Stimulated activated CD4-positive, alpha-beta T cell treated with anti-CD3 and anti-CD28 coated beads, Interleukin-2, amount 100 ng/mL, for 4 hours (primary cell): Measurements from ENCODE around the gene ENGASE.

Experiments used
- DNase-seq: peaks from one replicate; pipeline ENCODE4 v3.0.0-alpha.2; 2020; ENCODE audit warnings: low read depth

Gene ENGASE

DNA sequence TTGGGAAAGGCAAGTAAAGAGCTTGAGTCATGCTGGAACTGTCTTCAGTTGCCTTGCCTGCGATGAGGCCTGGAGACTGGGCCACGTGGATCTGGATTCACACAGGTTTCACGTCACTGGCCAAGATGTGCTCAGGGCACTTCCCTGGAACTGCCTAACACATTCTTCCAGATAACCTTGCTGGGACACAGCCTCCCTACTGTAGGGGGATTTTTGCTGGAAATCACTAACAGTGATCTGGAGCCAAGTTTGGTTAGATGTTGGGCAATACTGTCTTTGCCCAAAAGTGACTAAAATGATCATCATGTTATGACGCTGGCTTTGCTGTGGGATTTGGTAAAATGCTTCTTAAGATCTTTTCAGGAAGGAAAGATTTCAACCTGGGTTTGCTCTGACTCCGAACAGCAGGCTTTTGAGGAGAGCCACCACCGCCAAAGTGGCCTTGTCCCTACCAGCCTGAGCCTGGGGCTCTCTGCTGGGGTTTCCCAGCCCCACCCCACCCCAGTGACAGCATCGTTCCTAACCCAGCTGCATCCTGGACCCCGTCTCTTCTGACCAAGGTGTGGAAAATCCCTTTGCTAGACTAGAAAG lies 36.0 kb upstream of the ENGASE start:
- no peak for DNase-seq

DNA sequence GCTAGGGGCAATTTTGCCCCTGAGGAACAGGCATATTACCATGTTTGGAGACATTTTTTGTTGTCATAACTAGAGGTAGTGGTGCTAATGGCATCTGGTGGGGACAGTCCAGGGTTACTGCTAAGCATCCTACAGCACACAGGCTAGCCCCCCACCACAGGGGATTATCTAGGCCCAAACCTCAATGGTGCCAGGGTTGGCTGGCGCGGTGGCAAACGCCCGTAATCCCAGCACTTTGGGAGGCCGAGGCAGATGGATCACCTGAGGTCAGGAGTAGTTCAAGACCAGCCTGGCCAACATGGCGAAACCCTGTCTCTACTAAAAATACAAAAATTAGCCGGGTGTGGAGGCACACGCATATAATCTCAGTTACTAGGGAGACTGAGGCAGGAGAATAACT lies 35.5 kb upstream of the ENGASE start:
- no peak for DNase-seq

DNA sequence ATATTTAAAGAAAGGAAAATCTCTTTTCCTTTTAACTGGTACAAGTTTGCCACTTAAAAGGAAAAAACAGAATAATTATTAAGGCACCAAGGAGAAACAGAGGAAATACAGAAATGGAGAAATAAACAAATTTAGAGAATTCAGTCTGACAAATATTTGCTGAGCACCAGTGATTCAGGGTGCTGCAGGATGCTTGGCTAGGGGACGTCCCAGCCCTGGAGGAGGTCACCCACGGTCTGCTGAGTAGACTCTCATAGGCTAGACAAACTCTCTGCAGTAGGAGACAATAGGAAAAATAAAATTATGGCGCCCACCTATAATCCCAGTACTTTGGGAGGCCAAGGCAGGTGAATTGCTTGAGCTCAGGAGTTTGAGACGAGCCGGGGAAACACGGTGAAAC lies 34.7 kb upstream of the ENGASE start:
- DNase-seq = no peak

DNA sequence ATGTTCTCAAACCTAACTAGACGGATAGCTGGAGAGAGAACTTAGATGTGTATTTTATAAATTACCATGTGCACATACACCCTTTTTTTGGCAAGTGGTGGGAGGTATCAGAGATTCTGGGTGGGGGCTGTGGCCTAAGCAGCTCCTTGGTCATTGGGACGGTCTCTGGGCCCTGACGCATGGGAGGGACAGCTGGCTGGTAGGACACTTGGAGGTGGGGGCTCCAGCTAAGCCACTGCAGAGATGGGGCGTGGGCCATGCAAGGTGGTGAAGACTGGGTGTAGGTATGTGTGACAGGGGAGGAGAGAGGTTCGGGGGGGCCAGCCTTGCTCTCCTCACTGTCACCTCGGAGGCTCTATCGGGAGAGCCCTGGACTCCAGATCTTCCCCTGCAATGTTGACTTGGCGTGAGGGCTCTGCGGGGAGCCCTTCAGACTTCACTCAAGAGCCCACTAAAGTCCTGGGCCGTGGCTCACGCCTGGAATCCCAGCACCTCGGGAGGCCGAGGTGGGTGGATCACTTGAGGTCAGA lies 33.5 kb upstream of the ENGASE start:
- DNase-seq = no peak

DNA sequence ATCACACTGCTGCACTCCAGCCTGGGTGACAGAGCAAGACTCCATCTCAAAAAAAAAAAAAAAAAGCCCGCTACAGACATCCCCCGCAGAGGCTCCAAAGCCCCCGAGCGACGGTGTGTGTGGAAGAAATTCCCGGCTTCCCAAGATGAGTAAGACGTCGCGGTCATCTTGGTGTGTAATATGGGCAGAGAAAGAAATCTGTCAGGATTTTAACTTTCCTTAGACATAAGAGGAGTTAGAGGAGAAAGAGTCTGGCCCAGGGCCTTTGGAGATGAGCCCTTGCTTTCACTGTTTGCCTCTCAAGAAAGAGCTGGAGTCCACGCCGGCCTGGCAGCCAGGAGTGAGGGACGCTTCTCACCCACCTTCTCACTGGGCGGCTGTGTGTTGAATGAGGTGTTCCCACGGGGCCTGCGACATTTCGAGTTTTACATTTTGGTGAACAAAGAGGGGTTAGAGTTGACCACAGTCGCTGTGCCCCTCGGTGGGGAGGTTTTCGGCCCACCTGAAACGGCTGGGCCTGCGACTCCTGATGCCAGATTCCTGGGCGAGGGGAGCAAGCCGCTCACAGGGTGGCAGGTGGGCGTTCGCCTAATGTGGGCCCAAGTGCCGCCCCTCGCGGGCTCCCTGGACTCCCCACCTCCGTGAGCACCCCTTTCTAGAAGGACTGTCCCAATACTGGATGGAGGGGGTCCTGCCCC lies 32.8 kb upstream of the ENGASE start:
- DNase-seq = no peak

DNA sequence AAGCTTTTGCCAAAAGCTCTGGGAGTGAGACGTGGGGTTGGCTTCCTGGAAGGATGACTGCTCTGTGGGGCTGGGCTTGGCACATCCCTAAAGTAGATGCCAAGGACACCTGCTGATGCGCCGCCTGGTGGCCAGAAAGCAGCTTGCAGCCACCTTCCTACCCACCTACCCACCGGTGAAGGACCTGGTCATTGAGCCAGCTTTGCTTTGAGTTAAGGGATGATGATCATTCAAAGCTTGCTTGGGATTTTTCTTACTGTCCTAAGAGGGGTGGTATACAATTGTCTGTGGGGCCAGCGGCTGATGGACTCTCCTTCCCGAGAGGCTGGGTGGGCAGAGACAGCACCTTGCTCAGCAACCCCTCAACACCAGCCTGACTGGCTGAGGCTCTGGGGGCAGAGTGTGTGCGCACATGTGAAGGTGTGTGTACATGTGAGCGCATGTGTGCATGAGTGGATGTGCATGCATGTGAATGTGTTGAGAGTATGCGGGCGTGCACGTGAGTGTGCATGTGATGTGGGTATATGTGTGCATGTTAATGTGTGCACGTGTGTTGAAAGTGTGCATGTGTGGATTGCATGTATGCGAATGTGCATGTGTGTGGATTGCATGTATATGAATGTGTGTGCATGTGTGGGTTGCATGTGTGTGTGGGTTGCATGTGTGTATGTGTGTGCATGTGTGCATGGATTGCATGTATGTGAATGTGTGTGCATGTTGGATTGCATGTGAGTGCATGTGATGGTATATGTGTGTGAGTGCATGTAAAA lies 32.0 kb upstream of the ENGASE start:
- peak; percentile 47 for DNase-seq

DNA sequence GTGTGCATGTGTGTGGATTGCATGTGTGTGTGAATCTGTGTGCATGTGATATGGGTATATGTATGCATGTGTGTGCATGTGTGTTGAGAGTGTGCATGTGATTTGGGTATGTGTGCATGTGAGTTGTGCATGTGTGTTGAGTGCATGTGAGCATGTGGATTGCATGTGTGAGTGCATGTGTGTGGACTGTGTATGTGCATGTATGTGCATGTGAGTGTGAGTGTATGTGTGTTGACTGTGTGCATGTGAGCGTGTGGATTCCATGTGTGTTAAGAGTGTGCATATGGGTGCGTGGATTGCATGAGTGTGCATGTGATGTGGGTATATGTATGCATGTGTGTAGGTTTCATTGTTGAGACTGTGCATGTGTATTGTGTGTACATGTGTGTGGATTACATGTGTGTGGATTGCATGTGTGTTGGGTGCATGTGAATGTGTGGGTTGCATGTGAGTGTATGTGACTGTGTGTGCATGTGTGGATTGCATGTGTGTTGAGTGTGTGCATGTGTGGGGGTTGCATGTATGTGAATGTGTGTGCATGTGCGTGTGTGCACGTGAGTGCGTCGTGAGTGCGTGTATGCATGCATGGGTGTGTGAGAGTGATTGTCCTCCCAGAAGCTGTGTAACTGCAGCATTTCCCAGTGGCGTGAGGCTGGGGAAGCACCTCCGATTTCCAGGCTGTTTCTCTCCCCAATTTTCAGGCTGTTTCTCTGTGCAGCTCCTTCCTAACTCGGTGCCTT lies 31.3 kb upstream of the ENGASE start:
- DNase-seq = no peak

DNA sequence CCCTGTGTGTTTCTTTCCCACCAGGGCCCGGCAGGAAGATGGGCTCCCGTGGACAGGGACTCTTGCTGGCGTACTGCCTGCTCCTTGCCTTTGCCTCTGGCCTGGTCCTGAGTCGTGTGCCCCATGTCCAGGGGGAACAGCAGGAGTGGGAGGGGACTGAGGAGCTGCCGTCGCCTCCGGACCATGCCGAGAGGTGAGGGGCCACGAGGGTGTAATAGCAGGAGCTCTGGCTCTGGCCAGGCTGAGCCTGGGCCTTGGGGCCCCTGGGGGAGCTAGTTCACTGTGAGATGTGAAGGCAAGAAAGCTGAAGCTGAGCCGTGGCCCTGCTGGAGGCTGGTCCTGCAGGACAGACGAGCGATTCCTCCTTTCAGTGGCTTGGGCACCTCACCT lies 30.7 kb upstream of the ENGASE start:
- DNase-seq = no peak

DNA sequence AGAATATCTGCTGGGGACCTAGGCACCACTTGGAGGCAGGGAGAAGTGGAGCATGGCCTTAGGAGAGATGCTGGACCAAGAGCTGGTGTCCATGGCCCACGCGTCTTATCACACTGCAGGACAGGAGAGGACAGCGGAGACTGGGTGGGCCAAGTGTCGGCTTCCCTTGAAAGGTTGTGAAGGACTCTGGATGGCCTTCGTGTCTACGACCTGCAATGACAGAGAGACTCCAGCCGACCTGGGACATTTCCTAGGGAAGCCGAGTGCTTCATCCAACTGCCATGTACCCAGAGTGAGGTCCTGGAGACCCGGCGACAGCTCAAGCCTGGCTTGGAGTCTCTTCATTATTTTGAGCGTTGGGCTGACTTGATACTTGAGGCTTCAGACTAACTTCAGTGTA lies 30.2 kb upstream of the ENGASE start:
- no peak for DNase-seq

DNA sequence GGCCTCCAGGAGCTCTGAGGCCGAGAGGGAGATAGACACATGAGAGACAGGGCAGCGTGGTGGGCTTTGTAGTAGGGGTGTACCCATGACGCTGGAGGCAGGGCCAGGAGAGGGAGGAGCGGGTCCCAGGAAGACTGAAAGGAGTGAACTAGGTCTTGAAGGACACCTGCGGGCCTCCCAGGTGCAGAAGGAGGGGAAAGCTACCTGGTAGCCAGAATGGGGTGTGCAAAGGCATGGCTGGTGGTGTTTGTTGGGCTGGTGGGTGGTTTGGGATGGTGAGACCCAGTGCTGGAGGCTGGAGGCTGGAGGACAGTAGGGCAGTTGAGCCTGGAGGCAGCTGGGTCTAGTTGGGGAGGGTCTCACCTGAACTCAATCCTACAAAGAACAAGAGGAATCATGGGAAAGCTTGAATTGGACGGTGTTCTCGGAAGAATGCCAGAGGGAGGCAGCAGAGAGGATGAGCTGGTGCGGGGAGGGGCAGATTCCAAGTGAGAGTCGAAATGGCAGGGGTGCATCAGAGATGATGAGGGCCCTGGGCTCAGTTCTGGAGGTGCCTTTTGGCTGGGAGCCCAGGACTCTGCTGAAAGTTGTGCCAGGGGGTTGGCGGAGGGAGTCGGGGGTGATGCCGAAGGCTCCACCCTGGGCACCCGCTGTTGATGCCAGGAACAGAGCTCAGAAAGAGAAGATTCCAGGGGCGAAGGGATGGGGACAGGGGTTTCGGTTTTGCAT lies 29.5 kb upstream of the ENGASE start:
- no peak for DNase-seq

DNA sequence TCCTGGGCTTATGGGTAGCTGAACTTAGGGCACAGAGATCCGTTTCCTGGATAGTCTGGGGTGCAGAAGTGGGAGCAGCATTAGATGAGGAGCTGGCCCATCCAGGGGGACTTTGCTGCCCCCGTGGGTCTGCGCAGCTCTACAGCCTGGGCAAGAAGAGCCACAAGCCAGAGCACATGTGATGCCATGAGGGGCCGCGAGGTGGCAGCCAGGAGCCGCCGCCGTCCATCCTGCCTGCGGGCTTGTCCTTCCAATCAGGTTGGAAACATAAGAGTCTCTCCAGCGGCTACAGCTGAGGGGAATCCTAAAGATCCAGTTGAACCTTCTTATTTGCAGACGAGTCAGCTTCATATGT lies 28.8 kb upstream of the ENGASE start:
- DNase-seq = peak; percentile 28

DNA sequence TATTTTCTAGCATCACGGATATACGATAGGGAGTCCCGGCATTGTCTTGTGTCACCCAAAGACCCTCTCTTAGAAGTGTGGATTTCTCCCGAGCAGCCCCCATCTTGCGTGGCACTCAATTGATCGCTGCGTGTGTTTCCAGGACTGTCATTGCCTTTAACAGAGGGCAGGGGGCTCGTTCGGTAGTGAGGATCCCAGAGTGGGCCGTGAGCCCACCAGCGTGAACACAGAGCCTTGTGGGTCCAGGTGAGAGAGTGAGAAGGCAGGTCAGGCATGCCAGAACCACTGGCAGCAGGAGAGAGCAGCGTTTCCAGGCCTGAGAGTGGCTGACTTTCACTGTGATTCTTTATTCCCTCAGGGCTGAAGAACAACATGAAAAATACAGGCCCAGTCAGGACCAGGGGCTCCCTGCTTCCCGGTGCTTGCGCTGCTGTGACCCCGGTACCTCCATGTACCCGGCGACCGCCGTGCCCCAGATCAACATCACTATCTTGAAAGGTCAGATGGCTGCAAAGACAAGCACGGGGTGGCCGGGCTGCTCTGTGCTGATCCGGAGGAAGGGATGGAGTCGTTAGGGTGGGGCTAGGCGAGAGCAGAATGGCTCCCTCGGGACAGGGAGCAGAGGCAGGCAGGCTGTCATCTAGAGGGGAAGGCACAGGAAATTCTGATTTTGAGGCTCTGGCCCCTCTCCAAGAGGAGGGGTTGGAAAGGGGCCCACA lies 28.3 kb upstream of the ENGASE start:
- DNase-seq = no peak

DNA sequence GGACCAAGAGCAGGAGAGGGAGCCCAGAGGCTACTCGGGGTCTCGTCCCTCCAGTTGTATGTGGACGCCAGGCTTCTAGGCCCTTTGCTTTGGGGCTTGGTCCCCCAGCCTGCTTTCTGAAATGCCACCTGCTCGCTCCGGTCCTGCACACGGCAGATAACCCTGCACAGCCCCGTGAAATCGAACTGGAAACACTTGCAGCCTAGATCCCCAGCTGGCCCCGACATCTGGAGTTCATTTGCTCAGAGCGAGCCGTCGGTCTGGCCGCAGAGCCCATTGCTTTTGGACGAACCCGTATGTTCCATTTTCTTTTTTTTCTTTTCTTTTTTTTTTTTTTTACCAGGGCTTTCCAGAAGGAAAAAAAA lies 27.7 kb upstream of the ENGASE start:
- no peak for DNase-seq

DNA sequence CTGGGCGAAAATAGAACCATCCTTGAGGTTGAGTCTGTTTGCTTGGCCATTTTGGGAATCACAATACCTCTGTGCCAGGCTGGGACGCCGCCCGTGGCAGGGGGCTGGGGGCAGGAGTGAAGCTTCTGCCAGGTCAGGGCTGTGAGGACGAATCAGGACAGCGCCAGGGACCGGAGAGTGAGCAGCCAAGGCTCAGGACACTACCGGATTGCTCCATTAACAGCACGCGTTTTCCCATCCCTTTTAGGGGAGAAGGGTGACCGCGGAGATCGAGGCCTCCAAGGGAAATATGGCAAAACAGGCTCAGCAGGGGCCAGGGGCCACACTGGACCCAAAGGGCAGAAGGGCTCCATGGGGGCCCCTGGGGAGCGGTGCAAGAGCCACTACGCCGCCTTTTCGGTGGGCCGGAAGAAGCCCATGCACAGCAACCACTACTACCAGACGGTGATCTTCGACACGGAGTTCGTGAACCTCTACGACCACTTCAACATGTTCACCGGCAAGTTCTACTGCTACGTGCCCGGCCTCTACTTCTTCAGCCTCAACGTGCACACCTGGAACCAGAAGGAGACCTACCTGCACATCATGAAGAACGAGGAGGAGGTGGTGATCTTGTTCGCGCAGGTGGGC lies 27.2 kb upstream of the ENGASE start:
- DNase-seq = no peak

DNA sequence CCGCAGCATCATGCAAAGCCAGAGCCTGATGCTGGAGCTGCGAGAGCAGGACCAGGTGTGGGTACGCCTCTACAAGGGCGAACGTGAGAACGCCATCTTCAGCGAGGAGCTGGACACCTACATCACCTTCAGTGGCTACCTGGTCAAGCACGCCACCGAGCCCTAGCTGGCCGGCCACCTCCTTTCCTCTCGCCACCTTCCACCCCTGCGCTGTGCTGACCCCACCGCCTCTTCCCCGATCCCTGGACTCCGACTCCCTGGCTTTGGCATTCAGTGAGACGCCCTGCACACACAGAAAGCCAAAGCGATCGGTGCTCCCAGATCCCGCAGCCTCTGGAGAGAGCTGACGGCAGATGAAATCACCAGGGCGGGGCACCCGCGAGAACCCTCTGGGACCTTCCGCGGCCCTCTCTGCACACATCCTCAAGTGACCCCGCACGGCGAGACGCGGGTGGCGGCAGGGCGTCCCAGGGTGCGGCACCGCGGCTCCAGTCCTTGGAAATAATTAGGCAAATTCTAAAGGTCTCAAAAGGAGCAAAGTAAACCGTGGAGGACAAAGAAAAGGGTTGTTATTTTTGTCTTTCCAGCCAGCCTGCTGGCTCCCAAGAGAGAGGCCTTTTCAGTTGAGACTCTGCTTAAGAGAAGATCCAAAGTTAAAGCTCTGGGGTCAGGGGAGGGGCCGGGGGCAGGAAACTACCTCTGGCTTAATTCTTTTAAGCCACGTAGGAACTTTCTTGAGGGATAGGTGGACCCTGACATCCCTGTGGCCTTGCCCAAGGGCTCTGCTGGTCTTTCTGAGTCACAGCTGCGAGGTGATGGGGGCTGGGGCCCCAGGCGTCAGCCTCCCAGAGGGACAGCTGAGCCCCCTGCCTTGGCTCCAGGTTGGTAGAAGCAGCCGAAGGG lies 26.4 kb upstream of the ENGASE start:
- DNase-seq = no peak

DNA sequence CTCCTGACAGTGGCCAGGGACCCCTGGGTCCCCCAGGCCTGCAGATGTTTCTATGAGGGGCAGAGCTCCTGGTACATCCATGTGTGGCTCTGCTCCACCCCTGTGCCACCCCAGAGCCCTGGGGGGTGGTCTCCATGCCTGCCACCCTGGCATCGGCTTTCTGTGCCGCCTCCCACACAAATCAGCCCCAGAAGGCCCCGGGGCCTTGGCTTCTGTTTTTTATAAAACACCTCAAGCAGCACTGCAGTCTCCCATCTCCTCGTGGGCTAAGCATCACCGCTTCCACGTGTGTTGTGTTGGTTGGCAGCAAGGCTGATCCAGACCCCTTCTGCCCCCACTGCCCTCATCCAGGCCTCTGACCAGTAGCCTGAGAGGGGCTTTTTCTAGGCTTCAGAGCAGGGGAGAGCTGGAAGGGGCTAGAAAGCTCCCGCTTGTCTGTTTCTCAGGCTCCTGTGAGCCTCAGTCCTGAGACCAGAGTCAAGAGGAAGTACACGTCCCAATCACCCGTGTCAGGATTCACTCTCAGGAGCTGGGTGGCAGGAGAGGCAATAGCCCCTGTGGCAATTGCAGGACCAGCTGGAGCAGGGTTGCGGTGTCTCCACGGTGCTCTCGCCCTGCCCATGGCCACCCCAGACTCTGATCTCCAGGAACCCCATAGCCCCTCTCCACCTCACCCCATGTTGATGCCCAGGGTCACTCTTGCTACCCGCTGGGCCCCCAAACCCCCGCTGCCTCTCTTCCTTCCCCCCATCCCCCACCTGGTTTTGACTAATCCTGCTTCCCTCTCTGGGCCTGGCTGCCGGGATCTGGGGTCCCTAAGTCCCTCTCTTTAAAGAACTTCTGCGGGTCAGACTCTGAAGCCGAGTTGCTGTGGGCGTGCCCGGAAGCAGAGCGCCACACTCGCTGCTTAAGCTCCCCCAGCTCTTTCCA lies 25.5 kb upstream of the ENGASE start:
- no peak for DNase-seq

DNA sequence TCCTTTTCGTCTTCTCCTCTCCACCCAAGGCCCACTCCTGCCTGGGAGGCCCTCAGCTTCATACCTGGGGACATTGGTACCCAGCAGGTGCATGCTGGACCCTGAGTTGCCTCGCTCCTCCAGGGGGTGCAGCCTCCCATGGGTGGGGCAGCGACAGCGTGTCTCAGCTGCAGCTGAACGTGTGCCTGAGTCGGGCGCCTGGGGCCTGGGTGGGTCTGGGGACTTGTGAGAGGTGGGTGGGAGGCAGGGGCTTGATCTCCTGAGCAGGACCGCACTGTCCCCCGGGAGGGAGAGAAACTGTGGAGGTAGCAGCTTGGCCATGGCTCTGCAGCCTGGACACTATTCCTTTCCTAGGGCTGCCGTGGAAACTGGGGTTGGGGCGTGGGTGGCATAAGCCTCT lies 24.8 kb upstream of the ENGASE start:
- no peak for DNase-seq

DNA sequence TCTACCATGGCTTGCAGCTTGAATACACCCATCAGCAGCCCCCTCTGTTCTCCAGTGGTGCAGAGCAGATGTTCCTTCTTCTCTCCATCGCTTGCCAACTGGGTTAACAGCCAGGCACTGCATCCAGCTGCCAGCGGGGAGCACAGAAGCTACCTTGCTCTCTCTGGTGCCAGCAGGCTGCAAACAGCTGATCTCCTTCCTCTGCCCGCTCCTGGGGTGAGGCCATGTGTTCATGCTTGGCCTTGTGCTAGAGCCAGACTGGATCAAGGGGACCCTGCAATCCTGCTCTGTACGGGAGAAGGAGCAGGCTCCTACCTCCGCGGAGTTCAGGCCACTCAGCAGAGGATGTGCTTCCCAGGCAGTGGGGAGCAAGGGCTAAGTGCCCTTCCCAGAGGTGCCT lies 24.1 kb upstream of the ENGASE start:
- no peak for DNase-seq

DNA sequence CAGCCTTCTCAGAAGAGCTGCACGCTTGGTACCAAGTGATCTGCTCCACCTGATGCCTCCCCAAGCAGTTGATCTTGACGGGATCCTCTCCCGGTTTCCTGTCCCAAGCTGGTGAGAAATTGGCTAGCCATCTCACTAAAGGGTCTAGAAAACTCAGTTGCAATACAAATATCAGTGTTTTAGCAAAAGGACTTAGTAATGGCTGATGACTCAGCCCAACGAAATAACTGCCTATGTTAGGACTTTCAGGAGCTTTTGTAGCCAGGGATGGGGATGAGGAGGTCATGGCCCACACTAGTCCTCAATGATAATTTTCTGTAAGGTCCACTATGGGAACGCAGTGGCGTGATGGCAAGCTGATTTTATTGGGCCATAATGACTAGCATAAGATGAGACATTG lies 23.3 kb upstream of the ENGASE start:
- DNase-seq = no peak
